C4-2B (cell line): Measurements from ENCODE around the gene SLC20A1.
A peak's percentile ranks its signal among the peaks of the same experiment; 100 is the strongest.

Experiments used
- ZFX ChIP-seq: fragments of 450-650 bp; IDR thresholded peaks from 2 replicates; pipeline ENCODE4 v1.6.1; 2017
- TF ChIP-seq, protein P1 (sequence below): fragments of 450-650 bp; conservative IDR thresholded peaks from 2 replicates; pipeline ENCODE4 v1.5.1; 2017; ENCODE audit warnings: mild to moderate bottlenecking

DNA sequence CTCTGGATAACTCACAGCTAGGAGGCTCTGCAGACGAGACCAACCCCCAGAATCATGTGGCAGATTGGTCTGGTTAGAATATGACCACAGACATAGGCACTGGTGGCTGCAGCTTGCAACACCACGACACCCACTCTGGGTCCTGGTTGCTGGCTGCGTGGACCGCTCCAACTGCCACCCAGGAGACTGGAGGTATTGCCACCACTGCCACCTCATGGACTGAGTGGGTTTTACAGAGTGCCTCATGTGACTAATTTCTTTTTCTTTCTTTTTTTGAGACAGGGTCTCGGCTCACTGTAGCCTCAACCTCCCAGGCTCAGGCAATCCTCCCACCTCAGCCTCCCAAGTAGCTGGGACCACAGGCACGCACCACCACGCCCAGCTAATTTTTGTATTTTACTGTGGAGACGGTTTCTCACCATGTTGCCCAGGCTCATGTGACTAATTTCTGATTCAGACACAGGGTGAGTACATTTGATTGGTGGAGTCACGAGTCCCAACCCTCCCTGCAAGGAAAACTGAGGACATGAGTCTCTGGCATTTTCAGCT, 45.2 kb downstream of the SLC20A1 start:
- TF ChIP-seq, protein P1, sequence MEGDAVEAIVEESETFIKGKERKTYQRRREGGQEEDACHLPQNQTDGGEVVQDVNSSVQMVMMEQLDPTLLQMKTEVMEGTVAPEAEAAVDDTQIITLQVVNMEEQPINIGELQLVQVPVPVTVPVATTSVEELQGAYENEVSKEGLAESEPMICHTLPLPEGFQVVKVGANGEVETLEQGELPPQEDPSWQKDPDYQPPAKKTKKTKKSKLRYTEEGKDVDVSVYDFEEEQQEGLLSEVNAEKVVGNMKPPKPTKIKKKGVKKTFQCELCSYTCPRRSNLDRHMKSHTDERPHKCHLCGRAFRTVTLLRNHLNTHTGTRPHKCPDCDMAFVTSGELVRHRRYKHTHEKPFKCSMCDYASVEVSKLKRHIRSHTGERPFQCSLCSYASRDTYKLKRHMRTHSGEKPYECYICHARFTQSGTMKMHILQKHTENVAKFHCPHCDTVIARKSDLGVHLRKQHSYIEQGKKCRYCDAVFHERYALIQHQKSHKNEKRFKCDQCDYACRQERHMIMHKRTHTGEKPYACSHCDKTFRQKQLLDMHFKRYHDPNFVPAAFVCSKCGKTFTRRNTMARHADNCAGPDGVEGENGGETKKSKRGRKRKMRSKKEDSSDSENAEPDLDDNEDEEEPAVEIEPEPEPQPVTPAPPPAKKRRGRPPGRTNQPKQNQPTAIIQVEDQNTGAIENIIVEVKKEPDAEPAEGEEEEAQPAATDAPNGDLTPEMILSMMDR, result peak; percentile 80
- no peak for TF ChIP-seq ZFX
